ENCODE measurements around the gene CBR3. TPM values are rescaled to one million over a fixed set of nuclear protein-coding genes. Genes with fewer than 3 reads are reported as not detected.

Gene CBR3
- total and polyA plus RNA-seq, 2 of the 13 experiments (the other 11 are each of a cell fraction or from before 2014, with no cell fraction given), result not detected

DNA sequence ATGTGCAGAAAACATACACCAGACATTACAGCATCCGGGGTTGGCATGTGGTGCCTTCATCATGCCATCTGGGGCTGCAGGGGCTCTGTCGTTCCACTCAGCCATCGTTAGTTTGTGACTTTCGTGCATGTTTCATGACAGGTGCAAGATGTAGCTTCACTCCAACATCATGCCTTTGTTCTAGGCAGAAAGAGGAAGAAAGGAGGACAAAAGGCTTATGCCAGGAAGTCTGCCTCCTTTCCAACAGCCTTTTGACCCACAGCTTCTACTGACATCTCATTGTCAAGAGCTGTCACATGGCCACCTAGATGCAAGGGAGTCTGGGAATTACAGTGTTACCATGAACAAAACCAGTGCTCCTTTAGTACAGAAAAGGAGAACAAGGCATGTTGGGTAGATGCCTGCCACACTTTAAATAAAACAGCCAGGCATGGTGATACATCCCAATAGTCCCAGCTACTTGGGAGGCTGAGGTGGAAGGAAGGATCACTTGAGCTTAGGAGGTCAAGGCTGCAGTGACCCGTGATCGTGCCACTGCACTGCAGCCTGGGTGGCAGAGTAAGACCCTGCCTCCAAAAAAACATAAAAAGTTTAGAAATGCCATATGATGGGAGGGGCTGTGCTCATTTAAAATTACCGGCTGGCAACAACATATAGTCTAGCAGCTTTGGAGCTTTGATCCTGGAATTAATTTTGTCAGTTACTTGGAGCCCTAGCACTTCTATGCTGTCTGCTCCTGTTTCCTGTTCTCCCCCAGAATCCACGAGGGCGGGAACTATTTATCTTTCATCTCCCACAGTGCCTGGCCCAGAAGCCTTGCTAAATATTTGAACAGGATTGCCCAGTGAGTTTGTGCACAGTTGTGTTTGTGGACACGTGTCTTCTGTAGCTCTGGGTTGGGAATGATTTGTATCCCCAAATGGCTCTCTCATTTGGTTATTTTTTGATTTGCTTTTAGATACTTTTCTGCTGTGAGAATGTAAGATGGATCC is 29.2 kb downstream of the CBR3 start (continued):
- TF ChIP-seq ZFP36L1 (CRISPR knock-in tag; IDR thresholded peaks at IDR 0.05) (no peak), PAX8 (CRISPR knock-in tag; IDR thresholded peaks at IDR 0.05; ENCODE audit: borderline replicate concordance) (no peak), NFE2 (CRISPR knock-in tag; IDR thresholded peaks at IDR 0.05) (no peak), MEIS1 (CRISPR knock-in tag; IDR thresholded peaks at IDR 0.05; ENCODE audit: borderline replicate concordance) (no peak), ATF1 (CRISPR knock-in tag; IDR thresholded peaks at IDR 0.05) (no peak), GTF2F1 (IDR thresholded peaks at IDR 0.05; ENCODE audit: low read length) (no peak), ZNF382 (CRISPR knock-in tag; IDR thresholded peaks at IDR 0.05; ENCODE audit: borderline replicate concordance) (no peak), KLF13 (CRISPR knock-in tag; IDR thresholded peaks at IDR 0.05) (no peak), ASH2L (IDR thresholded peaks at IDR 0.05; ENCODE audit: insufficient read length, low read depth, low read length) (no peak), KAT8 (CRISPR knock-in tag; IDR thresholded peaks at IDR 0.05) (no peak), HOXD1 (CRISPR knock-in tag; IDR thresholded peaks at IDR 0.05) (no peak), ATF7 (IDR thresholded peaks at IDR 0.05) (no peak), ATF7 (CRISPR knock-in tag; IDR thresholded peaks at IDR 0.05) (no peak), RFX3 (CRISPR knock-in tag; IDR thresholded peaks at IDR 0.05) (no peak)
- TF ChIP-seq, protein P1, sequence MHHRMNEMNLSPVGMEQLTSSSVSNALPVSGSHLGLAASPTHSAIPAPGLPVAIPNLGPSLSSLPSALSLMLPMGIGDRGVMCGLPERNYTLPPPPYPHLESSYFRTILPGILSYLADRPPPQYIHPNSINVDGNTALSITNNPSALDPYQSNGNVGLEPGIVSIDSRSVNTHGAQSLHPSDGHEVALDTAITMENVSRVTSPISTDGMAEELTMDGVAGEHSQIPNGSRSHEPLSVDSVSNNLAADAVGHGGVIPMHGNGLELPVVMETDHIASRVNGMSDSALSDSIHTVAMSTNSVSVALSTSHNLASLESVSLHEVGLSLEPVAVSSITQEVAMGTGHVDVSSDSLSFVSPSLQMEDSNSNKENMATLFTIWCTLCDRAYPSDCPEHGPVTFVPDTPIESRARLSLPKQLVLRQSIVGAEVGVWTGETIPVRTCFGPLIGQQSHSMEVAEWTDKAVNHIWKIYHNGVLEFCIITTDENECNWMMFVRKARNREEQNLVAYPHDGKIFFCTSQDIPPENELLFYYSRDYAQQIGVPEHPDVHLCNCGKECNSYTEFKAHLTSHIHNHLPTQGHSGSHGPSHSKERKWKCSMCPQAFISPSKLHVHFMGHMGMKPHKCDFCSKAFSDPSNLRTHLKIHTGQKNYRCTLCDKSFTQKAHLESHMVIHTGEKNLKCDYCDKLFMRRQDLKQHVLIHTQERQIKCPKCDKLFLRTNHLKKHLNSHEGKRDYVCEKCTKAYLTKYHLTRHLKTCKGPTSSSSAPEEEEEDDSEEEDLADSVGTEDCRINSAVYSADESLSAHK (CRISPR knock-in tag; IDR thresholded peaks at IDR 0.05; ENCODE audit: borderline replicate concordance), result no peak
- TF ChIP-seq, protein P2, sequence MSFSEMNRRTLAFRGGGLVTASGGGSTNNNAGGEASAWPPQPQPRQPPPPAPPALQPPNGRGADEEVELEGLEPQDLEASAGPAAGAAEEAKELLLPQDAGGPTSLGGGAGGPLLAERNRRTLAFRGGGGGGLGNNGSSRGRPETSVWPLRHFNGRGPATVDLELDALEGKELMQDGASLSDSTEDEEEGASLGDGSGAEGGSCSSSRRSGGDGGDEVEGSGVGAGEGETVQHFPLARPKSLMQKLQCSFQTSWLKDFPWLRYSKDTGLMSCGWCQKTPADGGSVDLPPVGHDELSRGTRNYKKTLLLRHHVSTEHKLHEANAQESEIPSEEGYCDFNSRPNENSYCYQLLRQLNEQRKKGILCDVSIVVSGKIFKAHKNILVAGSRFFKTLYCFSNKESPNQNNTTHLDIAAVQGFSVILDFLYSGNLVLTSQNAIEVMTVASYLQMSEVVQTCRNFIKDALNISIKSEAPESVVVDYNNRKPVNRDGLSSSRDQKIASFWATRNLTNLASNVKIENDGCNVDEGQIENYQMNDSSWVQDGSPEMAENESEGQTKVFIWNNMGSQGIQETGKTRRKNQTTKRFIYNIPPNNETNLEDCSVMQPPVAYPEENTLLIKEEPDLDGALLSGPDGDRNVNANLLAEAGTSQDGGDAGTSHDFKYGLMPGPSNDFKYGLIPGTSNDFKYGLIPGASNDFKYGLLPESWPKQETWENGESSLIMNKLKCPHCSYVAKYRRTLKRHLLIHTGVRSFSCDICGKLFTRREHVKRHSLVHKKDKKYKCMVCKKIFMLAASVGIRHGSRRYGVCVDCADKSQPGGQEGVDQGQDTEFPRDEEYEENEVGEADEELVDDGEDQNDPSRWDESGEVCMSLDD (CRISPR knock-in tag; IDR thresholded peaks at IDR 0.05; ENCODE audit: borderline replicate concordance), result 0 out of 2 replicates have a peak, but pooled peaks have one; percentile 34
- TF ChIP-seq, protein P3, sequence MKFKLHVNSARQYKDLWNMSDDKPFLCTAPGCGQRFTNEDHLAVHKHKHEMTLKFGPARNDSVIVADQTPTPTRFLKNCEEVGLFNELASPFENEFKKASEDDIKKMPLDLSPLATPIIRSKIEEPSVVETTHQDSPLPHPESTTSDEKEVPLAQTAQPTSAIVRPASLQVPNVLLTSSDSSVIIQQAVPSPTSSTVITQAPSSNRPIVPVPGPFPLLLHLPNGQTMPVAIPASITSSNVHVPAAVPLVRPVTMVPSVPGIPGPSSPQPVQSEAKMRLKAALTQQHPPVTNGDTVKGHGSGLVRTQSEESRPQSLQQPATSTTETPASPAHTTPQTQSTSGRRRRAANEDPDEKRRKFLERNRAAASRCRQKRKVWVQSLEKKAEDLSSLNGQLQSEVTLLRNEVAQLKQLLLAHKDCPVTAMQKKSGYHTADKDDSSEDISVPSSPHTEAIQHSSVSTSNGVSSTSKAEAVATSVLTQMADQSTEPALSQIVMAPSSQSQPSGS (CRISPR knock-in tag; IDR thresholded peaks at IDR 0.05), result 0 out of 2 replicates have a peak, but pooled peaks have one; percentile 27
- TF ChIP-seq, protein P4, sequence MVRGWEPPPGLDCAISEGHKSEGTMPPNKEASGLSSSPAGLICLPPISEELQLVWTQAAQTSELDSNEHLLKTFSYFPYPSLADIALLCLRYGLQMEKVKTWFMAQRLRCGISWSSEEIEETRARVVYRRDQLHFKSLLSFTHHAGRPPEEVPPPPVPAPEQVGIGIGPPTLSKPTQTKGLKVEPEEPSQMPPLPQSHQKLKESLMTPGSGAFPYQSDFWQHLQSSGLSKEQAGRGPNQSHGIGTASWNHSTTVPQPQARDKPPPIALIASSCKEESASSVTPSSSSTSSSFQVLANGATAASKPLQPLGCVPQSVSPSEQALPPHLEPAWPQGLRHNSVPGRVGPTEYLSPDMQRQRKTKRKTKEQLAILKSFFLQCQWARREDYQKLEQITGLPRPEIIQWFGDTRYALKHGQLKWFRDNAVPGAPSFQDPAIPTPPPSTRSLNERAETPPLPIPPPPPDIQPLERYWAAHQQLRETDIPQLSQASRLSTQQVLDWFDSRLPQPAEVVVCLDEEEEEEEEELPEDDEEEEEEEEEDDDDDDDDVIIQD (CRISPR knock-in tag; IDR thresholded peaks at IDR 0.05; ENCODE audit: low read depth), result peak; percentile 66
- TF ChIP-seq, protein P5, sequence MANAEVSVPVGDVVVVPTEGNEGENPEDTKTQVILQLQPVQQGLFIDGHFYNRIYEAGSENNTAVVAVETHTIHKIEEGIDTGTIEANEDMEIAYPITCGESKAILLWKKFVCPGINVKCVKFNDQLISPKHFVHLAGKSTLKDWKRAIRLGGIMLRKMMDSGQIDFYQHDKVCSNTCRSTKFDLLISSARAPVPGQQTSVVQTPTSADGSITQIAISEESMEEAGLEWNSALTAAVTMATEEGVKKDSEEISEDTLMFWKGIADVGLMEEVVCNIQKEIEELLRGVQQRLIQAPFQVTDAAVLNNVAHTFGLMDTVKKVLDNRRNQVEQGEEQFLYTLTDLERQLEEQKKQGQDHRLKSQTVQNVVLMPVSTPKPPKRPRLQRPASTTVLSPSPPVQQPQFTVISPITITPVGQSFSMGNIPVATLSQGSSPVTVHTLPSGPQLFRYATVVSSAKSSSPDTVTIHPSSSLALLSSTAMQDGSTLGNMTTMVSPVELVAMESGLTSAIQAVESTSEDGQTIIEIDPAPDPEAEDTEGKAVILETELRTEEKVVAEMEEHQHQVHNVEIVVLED (CRISPR knock-in tag; IDR thresholded peaks at IDR 0.05; ENCODE audit: borderline replicate concordance), result no peak
